Pancreas (tissue), 10 donors: ENCODE measurements around the gene PCSK9. TPM values are rescaled to one million over a fixed set of nuclear protein-coding genes. Genes with fewer than 3 reads are reported as not detected.

Source experiments
- ATAC-seq, 4 donors: fragments of 200-7000 bp; cut with Tn5 transposase; one replicate each; pipeline versions ENCODE4 v1.8.0 to v1.9.1; 2020; ENCODE audit warnings: mild to moderate bottlenecking in 4 of 4, moderate library complexity in 4 of 4
- DNase-seq, 6 donors: peaks; one replicate each; pipeline ENCODE4 v3.0.0-alpha.2; 2020
- FAIRE-seq: peaks from 2 replicates; lab custom pipeline; 2012; peaks lifted over from hg19 to GRCh38; lab: Jason Lieb, UNC
- H3K27ac ChIP-seq, 4 donors: fragments of 200-600 bp; sonication (generic); 1 replicate in 3 of 4; 2 replicates in 1 of 4; pipeline versions ENCODE4 v1.5.0 to v1.8.0; 2020
- H3K27me3 ChIP-seq, 4 donors: fragments of 200-600 bp; one replicate each; pipeline ENCODE4 v1.8.0; 2021
- H3K36me3 ChIP-seq, 3 donors: fragments of 200-600 bp; sonication (generic) in 1 of 3; one replicate each; pipeline versions ENCODE4 v1.5.0 to v1.8.0; 2020 to 2021
- H3K4me1 ChIP-seq, 3 donors: fragments of 200-600 bp; one replicate each; pipeline ENCODE4 v1.8.0; 2021
- H3K4me3 ChIP-seq, 4 donors: fragments of 200-600 bp; sonication (generic) in 2 of 4; one replicate each; pipeline versions ENCODE4 v1.5.0 to v1.8.0; 2020 to 2021
- H3K9me3 ChIP-seq, 4 donors: fragments of 200-600 bp; one replicate each; pipeline ENCODE4 v1.8.0; 2021
- WGBS, 2 donors: extraction: QIAGEN DNeasy Blood & Tissue Kit; methylation state at CpG; one replicate each; pipeline ENCODE4 v1.1.7; 2013; 5-methylcytosine and 5-hydroxymethylcytosine counted together
- intact Hi-C, 3 donors: fragments of 100-400 bp; cut with DNase I; formaldehyde crosslinking; loops; one replicate each; pipeline versions ENCODE4 v1.11.1 to v1.14.2; 2022
- polyA plus RNA-seq, 2 donors: library from polyadenylated mRNA; stranded (reverse); fragments of 200-250 nt; gene quantifications; one replicate each; pipeline ENCODE4 v1.2.3, GENCODE V29; 2013
- total RNA-seq, 6 donors: library from RNA; stranded (reverse); fragmentation: NEBNext Ultra II Directional in 4 of 6; extraction: Animal tissue kit (Norgen Biotek cat#: 25700) in 4 of 6; gene quantifications; one replicate each; pipeline versions ENCODE4 v1.2.1 to v1.2.4, GENCODE V29; 2021 to 2023
- TF ChIP-seq, protein P1 (sequence below), 4 donors: fragments of 200-600 bp; sonication (generic) in 3 of 4; IDR thresholded peaks; one replicate each; pipeline versions ENCODE4 v1.5.0 to v1.8.0; 2021; ENCODE audit warnings: antibody characterized with exemption in 4 of 4
- donor health status: healthy with polysubstance abuse.
- donor health status: DM: no; HTN: no; CAD: no; lungs with moderate emphysema.
- donor health status: DM: no; HTN: no; CAD: no.
- donor health status: control.
- donor health status: control.
- donor health status: Bipolar disorder and iron deficiency.
- donor health status: DM: yes; HTN: yes; CAD: no.
- donor health status: DM: no; HTN: no; CAD: no.
- donor health status: DM: no; HTN: no; CAD: no.
- donor health status: DM: yes; HTN: yes; CAD: no.

The PCSK9 gene
- total and polyA plus RNA-seq, 8 donors, result 0.95 to 10.1 (median 2.5) TPM

DNA sequence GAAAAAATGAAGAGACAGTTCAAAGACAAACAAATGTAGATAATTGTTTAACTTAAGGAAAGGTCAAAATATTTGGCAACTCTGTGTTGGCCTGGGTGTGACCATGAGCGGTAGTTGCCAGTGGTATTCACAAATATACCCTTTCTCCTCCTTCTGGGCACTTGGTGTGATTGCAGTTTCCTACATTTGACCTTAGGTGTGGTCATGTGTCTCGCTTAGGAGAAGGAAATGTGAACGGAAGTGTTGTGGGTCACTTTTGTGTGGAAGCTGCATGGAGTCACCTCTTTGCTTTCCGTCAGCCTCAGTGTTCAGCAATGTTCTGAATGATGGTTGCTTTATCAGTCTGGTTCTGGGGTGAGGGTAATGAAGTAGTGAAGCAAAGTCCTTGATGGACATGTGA, 3.4 kb upstream of the PCSK9 start:
- FAIRE-seq, result no peak
- Histone ChIP-seq H3K4me1 (no peaks in the 10 kb centered on the region), H3K36me3 (no peaks in the 10 kb centered on the region), H3K4me3 (no peak overlapping the region), H3K27me3 (peaks cover 0 to 6% (median 0%) of the 10 kb centered on the region in 4 donors), H3K9me3 (no peaks in the 10 kb centered on the region), H3K27ac (no peak overlapping the region)
- WGBS, 2 donors, result 66 to 79% methylated on average over 4 of the region's 4 CpGs
- intact Hi-C loops, result no loop called here
- TF ChIP-seq, protein P1, sequence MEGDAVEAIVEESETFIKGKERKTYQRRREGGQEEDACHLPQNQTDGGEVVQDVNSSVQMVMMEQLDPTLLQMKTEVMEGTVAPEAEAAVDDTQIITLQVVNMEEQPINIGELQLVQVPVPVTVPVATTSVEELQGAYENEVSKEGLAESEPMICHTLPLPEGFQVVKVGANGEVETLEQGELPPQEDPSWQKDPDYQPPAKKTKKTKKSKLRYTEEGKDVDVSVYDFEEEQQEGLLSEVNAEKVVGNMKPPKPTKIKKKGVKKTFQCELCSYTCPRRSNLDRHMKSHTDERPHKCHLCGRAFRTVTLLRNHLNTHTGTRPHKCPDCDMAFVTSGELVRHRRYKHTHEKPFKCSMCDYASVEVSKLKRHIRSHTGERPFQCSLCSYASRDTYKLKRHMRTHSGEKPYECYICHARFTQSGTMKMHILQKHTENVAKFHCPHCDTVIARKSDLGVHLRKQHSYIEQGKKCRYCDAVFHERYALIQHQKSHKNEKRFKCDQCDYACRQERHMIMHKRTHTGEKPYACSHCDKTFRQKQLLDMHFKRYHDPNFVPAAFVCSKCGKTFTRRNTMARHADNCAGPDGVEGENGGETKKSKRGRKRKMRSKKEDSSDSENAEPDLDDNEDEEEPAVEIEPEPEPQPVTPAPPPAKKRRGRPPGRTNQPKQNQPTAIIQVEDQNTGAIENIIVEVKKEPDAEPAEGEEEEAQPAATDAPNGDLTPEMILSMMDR (IDR thresholded peaks at IDR 0.05), result no peak
- DNase-seq, result no peak
- ATAC-seq, result no peak

DNA sequence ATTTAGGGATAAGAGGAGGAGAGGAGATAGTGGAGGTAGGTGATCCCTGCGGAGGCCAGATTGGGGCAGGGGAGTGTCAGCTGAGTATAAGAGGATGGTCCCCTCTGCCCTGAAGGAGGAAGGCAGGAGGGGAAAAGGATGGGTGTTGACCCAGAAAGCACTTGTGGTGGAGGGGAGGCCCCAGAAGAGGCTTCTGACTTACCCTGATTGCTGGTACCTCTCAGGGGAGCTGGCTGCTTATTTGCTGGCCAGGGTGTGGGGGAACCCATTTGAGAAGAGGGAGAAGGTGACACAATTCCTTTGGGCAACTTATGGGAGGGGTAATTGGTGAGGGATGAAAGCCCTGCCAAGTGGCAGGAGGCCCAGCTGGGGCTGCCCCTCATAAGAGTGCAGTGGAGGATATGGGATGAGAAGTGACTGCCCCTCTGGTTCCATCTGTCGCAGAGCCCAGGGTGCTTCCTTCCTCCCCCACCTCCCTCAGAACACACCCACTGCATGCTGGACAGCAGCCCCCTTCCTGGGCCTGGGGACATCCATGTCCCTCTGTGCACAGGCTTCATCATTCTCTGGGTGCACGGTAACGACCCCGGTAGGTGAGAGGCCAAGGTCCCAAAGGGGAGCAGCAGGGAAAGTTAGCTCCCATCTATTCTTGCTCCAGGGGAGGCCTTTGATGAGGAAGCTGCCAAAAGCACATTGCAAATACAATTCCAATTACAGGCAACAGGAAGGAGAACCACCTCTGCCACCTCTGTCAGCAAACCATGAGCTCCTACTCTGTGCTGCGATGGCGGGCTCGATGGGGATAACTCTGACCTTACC, 1.4 kb upstream of the PCSK9 start:
- 82 to 92% methylated on average over 8 of the region's 8 CpGs for WGBS, 2 donors
- Histone ChIP-seq H3K4me1 (no peaks in the 10 kb centered on the region), H3K9me3 (no peaks in the 10 kb centered on the region), H3K27me3 (peaks cover 0 to 6% (median 0%) of the 10 kb centered on the region in 4 donors), H3K27ac (no peak overlapping the region), H3K4me3 (no peak overlapping the region), H3K36me3 (no peaks in the 10 kb centered on the region)
- DNase-seq (no peak), FAIRE-seq (no peak), ATAC-seq (no peak)
- TF ChIP-seq, protein P1 (IDR thresholded peaks at IDR 0.05), result no peak
- intact Hi-C loops, result no loop called here

DNA sequence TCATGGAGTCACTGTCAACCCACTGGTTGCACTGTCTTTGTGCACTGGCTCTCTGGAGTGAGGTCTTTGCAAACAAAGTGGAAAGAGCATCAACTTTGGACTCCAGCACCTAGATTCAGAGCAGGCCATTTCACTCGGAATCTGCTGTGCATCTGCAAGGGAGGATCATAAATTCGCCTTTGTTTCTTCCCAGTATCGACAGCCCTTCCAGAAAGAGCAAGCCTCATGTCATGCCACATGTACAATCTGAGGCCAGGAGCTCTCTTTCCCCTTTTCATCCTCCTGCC, 853 bp upstream of the PCSK9 start:
- intact Hi-C loops, result no loop called here
- H3K36me3 ChIP-seq, result no peaks in the 10 kb centered on the region
- H3K27ac ChIP-seq, result no peak overlapping the region
- H3K4me3 ChIP-seq, result no peak overlapping the region
- no peaks in the 10 kb centered on the region for H3K4me1 ChIP-seq
- no peak for FAIRE-seq
- peaks cover 0 to 6% (median 0%) of the 10 kb centered on the region in 4 donors for H3K27me3 ChIP-seq
- no peaks in the 10 kb centered on the region for H3K9me3 ChIP-seq
- no peak for ATAC-seq
- TF ChIP-seq, protein P1 (IDR thresholded peaks at IDR 0.05), result no peak
- DNase-seq, result no peak
- WGBS, 2 donors, result 88 to 96% methylated on average over 3 of the region's 3 CpGs

DNA sequence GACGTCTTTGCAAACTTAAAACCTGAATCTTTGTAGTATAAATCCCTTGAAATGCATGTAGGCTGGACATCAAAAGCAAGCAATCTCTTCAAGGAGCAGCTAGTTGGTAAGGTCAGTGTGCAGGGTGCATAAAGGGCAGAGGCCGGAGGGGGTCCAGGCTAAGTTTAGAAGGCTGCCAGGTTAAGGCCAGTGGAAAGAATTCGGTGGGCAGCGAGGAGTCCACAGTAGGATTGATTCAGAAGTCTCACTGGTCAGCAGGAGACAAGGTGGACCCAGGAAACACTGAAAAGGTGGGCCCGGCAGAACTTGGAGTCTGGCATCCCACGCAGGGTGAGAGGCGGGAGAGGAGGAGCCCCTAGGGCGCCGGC, 390 bp upstream of the PCSK9 start:
- TF ChIP-seq, protein P1 (IDR thresholded peaks at IDR 0.05), result no peak
- FAIRE-seq (no peak), DNase-seq (no peak), ATAC-seq (no peak)
- intact Hi-C loops, result no loop called here
- no peaks in the 10 kb centered on the region for H3K9me3 ChIP-seq
- no peak overlapping the region for H3K27ac ChIP-seq
- H3K27me3 ChIP-seq, result peaks cover 0 to 6% (median 0%) of the 10 kb centered on the region in 4 donors
- H3K4me1 ChIP-seq, result no peaks in the 10 kb centered on the region
- H3K36me3 ChIP-seq, result no peaks in the 10 kb centered on the region
- H3K4me3 ChIP-seq, result peak overlapping the region in 3 of 4 donors; percentile 30 to 42 (median 35)
- 36 to 40% methylated on average over 9 of the region's 9 CpGs for WGBS, 2 donors
